Islet of Langerhans (tissue), 1 donor: ENCODE measurements around the gene VDR.
"Not testable (repeated sequence)": the region's sequence is repeated elsewhere in the genome, so short reads cannot be mapped to it uniquely, and the experiment has no call there.

Experiments
- FAIRE-seq: peaks from one replicate; lab custom pipeline; 2011; peaks lifted over from hg19 to GRCh38; lab: Jason Lieb, UNC

VDR gene

GRCh38 chr12:47812797-47813510, 91.8 kb downstream of the VDR start:
- FAIRE-seq = no peak

GRCh38 chr12:47811581-47812484, 93.0 kb downstream of the VDR start:
- no peak for FAIRE-seq

GRCh38 chr12:47811072-47811396, 93.8 kb downstream of the VDR start:
- no peak for FAIRE-seq

GRCh38 chr12:47809518-47809917, 95.3 kb downstream of the VDR start:
- FAIRE-seq = not testable (repeated sequence)

- no peak for FAIRE-seq
These were observed 96.0 kb downstream of the VDR start for GRCh38 chr12:47808574-47809365.

GRCh38 chr12:47808050-47808449, 96.7 kb downstream of the VDR start:
- no peak for FAIRE-seq

- no peak for FAIRE-seq
These were observed 97.5 kb downstream of the VDR start for GRCh38 chr12:47807338-47807737.

- FAIRE-seq = no peak
These were observed 99.4 kb downstream of the VDR start for GRCh38 chr12:47805417-47805816.

GRCh38 chr12:47804171-47804570, 100.6 kb downstream of the VDR start:
- FAIRE-seq = no peak

- no peak for FAIRE-seq
These were observed 101.5 kb downstream of the VDR start for GRCh38 chr12:47803191-47803875.

GRCh38 chr12:47802312-47802711, 102.5 kb downstream of the VDR start:
- no peak for FAIRE-seq

GRCh38 chr12:47801904-47802246, 102.9 kb downstream of the VDR start:
- no peak for FAIRE-seq

- no peak for FAIRE-seq
These were observed 103.5 kb downstream of the VDR start for GRCh38 chr12:47801170-47801903.

GRCh38 chr12:47800582-47800981, 104.2 kb downstream of the VDR start:
- FAIRE-seq = no peak

GRCh38 chr12:47799357-47799955, 105.3 kb downstream of the VDR start:
- no peak for FAIRE-seq

GRCh38 chr12:47798382-47798948, 106.3 kb downstream of the VDR start:
- no peak for FAIRE-seq

GRCh38 chr12:47797441-47797840, 107.4 kb downstream of the VDR start:
- no peak for FAIRE-seq

GRCh38 chr12:47795814-47796411, 108.9 kb downstream of the VDR start:
- no peak for FAIRE-seq

GRCh38 chr12:47795121-47795813, 109.5 kb downstream of the VDR start:
- no peak for FAIRE-seq

- no peak for FAIRE-seq
These were observed 110.1 kb downstream of the VDR start for GRCh38 chr12:47794679-47795078.
